ENCODE results near the gene AGAP1. TPM values are rescaled to one million over a fixed set of nuclear protein-coding genes. Genes with fewer than 3 reads are reported as not detected.

The AGAP1 gene
- total RNA-seq, 1 donor from 2014 or later, result 46.3 TPM

DNA sequence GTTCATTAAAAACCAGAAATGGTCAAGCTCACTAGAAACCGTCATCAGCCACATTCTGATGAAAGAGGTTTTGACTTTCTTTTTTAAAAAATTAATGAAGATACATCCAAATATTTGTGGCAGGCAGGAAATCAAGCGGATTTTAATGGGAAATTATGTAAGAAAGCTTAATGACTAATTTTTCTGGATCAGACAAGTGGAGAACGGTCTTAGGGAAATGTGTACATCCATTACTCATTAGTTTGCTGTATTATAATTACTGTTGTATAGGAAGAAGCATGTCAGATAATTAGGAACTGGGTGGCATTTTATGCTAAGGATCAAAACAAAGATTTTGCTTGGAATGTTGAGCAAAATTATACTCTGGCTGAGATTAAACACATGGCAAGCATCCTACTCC is 39.4 kb downstream of the AGAP1 start:
- no peak for DNase-seq (ENCODE audit: extremely low spot score, unreplicated experiment)
- no peaks in the 10 kb centered on the region for H3K27me3 Mint-ChIP-seq
- H3K9me3 Mint-ChIP-seq, result no peaks in the 10 kb centered on the region
- no peak overlapping the region for H3K27ac Mint-ChIP-seq
- H3K36me3 Mint-ChIP-seq, result peaks cover 10% of the 10 kb centered on the region
- H3K4me3 Mint-ChIP-seq, result no peak overlapping the region
- TF ChIP-seq, protein P1, sequence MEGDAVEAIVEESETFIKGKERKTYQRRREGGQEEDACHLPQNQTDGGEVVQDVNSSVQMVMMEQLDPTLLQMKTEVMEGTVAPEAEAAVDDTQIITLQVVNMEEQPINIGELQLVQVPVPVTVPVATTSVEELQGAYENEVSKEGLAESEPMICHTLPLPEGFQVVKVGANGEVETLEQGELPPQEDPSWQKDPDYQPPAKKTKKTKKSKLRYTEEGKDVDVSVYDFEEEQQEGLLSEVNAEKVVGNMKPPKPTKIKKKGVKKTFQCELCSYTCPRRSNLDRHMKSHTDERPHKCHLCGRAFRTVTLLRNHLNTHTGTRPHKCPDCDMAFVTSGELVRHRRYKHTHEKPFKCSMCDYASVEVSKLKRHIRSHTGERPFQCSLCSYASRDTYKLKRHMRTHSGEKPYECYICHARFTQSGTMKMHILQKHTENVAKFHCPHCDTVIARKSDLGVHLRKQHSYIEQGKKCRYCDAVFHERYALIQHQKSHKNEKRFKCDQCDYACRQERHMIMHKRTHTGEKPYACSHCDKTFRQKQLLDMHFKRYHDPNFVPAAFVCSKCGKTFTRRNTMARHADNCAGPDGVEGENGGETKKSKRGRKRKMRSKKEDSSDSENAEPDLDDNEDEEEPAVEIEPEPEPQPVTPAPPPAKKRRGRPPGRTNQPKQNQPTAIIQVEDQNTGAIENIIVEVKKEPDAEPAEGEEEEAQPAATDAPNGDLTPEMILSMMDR (conservative IDR thresholded peaks at IDR 0.05), result no peak
- peaks cover 36% of the 10 kb centered on the region for H3K4me1 Mint-ChIP-seq (ENCODE audit: unreplicated experiment)

GRCh38 chr2:235533616-235534385 is 40.0 kb downstream of the AGAP1 start:
- Mint-ChIP-seq H3K36me3 (peaks cover 10% of the 10 kb centered on the region), H3K27ac (no peak overlapping the region), H3K4me1 (ENCODE audit: unreplicated experiment) (peaks cover 36% of the 10 kb centered on the region), H3K27me3 (no peaks in the 10 kb centered on the region), H3K9me3 (no peaks in the 10 kb centered on the region), H3K4me3 (no peak overlapping the region)
- TF ChIP-seq, protein P1 (conservative IDR thresholded peaks at IDR 0.05), result no peak
- no peak for DNase-seq (ENCODE audit: extremely low spot score, unreplicated experiment)

DNA sequence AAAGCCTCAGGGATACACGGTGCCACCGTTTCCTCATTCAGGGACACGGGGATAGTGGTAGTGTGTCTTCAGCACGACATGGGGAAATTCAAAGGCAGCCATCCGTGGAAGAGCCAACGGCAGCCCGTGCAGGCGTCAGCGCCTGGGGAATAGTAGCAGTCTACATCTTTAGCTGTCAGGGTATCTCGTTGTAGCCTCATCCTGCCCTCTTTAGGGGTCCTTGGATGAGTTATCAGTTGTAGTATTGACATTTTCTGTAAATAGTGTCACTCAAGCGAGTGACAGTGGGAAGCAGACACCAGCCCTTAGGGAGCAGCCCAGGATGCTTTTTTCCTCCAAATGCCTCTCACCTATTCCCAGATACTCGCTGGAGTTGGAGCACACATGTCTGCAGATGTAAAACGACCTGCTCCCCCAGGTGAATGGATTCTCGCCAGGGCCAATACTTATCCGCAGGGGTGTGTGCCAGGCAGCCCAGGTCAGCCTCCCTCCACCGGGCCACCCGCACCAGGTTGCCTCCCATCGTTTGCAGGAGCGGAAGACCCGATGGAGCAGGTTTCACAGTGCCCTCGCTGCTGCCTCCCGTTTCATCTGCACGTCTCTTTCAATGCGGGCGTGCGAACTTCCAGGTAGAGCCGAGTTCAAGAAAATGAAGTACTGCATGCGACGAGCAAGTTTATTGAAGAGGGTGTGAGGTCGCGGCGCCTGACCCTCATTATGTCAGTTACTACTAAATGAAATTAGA is 41.0 kb downstream of the AGAP1 start:
- DNase-seq (ENCODE audit: extremely low spot score, unreplicated experiment), result no peak
- Mint-ChIP-seq H3K4me3 (no peak overlapping the region), H3K9me3 (no peaks in the 10 kb centered on the region), H3K27me3 (no peaks in the 10 kb centered on the region), H3K4me1 (ENCODE audit: unreplicated experiment) (peaks cover 36% of the 10 kb centered on the region), H3K27ac (no peak overlapping the region), H3K36me3 (peaks cover 8% of the 10 kb centered on the region)
- TF ChIP-seq, protein P1 (conservative IDR thresholded peaks at IDR 0.05), result no peak

DNA sequence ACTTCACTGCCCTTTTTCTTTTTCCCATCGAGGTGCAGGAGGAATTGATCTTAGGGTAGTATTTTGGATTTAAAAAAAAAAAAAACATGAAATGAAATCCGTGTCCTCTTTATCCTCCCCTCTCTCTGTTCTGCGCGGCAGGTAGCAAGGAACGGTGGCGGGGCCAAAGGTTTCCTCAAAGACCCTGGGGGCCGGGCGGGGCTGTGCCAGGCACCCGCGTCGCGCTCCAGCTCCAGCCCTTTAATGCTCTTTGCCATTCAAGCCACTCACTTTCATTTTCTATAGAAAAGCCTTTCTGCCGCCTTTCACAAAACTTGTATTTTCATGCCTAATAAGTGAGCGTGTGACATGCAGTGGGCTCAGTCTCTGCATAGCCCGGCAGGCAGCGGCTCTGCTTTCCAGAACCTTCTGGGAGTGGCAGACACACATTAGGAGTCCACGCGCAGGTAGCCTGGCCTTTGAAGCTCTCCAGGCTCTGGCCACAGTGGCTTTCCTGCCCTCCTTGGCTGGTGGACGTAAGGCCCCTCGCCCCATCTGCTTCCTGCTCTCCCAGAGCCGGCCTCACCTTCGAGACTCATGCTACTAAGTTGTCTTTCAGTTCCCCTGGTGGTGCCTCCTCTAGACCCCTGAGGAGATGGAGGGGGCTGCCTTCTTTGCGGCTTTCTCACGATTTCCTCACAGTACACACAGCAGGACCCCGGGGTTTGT is 41.7 kb downstream of the AGAP1 start:
- H3K27ac Mint-ChIP-seq, result no peak overlapping the region
- peaks cover 36% of the 10 kb centered on the region for H3K4me1 Mint-ChIP-seq (ENCODE audit: unreplicated experiment)
- no peak overlapping the region for H3K4me3 Mint-ChIP-seq
- H3K27me3 Mint-ChIP-seq, result no peaks in the 10 kb centered on the region
- H3K9me3 Mint-ChIP-seq, result no peaks in the 10 kb centered on the region
- TF ChIP-seq, protein P1 (conservative IDR thresholded peaks at IDR 0.05), result no peak
- no peak for DNase-seq (ENCODE audit: extremely low spot score, unreplicated experiment)
- H3K36me3 Mint-ChIP-seq, result peaks cover 4% of the 10 kb centered on the region

GRCh38 chr2:235536711-235537110 is 42.9 kb downstream of the AGAP1 start:
- no peak overlapping the region for H3K27ac Mint-ChIP-seq
- H3K36me3 Mint-ChIP-seq, result no peaks in the 10 kb centered on the region
- H3K4me1 Mint-ChIP-seq (ENCODE audit: unreplicated experiment), result peaks cover 36% of the 10 kb centered on the region
- no peaks in the 10 kb centered on the region for H3K27me3 Mint-ChIP-seq
- no peak overlapping the region for H3K4me3 Mint-ChIP-seq
- TF ChIP-seq, protein P1 (conservative IDR thresholded peaks at IDR 0.05), result no peak
- DNase-seq (ENCODE audit: extremely low spot score, unreplicated experiment), result no peak
- no peaks in the 10 kb centered on the region for H3K9me3 Mint-ChIP-seq

All from type B pancreatic cell (in vitro differentiated cells).